Endometrium (tissue), 2 donors: ENCODE data around the gene MYCN.
A peak's percentile ranks its signal among the peaks of the same experiment; 100 is the strongest.
"Not testable (repeated sequence)": the region's sequence is repeated elsewhere in the genome, so short reads cannot be mapped to it uniquely, and the experiment has no call there.

Experiments used
- FAIRE-seq: peaks from 2 replicates; lab custom pipeline; 2012; peaks lifted over from hg19 to GRCh38; lab: Jason Lieb, UNC
- donor health status: control.
- donor health status: control.

MYCN gene

DNA sequence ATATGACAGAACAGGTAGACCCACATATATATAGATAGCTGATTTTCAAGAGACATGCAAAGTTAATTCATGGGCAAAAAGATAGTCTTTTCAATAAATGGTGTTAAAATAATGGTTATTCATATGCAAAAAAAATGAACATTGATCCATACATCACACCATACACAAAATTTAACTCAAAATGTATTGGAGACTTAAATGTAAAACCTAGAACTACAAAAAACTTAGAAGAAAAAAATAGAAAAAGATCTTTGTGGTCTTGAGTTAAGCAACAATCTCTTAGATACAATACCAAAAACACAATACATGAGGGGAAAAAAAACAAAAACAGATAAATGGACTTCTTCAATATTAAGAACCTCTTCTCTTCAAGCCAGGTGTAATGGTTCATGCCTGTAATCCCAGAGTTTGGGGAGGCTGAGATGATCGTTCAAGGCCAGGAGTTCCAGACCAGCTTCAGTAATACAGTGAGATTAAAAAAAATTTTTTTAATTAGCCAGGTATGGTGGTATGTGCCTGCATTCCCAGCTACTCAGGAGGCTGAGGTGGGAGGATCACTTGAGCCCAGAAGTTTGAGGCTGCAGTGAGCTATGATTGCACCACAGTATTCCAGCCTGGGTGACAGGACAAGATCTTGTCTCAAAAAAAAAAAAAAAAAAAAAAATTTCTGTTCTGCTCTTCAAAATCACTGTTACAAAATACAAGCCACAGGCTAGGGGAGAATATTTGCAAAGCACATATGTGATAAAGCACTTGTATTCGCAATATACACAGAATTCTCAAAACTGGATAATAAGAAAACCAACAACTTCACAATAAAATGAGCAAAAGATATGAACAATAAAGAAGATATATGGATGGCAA is 32.7 kb upstream of the MYCN start:
- FAIRE-seq = no peak

DNA sequence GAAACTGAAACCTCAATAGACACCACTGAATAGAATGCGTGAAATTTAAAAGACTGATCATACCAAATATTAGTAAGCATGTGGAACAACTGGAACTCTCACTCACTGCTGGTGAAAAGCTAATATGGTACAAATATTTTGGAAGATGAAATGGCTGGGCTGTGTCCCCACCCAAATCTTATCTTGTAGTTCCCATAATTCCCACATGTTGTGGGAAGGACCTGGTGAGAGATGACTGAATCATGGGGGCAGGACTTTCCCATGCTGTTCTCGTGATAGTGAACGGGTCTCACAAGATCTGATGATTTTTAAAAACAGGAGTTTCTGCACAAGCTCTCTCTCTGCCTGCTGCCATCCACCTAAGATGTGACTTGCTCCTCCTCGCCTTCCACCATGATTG is 32.0 kb upstream of the MYCN start:
- FAIRE-seq = no peak

DNA sequence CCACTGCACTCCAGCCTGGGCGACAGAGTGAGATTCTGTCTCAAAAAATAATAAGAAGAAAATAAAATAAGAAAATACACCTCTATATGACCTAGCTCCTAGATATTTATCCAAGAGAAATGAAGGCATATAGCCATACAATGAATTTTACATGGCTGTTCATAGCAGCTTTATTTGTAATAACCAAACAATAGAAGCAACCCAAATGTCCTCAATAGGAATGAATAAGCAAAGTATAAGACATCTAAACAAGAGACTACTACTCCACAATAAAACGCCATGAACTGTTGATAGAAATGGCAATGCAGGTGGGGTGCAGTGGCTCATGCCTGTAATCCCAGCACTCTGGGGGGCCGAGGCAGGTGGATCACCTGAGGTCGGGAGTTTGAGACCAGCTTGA is 31.2 kb upstream of the MYCN start:
- FAIRE-seq = no peak

DNA sequence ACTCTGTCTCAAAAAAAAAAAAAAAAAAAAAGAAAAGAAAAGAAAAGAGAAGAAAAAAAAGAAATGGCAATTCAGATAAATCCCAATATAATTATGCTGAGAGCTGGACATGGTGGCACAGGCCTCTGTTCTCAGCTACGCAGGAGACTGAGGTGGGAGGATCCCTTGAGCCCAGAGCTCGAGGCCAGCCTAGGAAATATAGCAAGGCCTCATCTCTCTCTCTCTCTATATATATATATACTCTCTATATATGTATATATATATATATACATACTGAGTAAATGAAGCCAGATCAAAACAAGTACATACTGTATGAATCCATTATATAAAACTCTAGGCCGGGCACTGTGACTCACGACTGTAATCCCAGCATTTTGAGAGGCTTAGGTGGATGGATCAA is 30.6 kb upstream of the MYCN start:
- FAIRE-seq = no peak

DNA sequence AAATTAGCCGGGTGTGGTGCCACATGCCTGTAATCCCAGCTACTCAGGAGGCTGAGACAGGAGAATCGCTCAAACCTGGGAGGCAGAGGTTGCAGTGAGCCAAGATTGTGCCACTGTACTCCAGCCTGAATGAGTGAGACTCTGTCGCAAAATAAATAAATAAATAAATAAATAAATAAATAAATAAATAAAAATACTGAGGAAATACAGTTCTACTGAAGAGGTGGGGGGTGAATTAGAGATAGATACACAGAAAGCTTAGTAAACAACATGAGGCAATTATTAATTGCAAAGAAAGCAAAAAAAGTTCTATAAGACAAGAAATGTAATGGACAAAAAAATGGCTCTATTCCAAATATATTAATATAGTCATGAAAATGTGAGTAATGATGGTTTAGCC is 29.1 kb upstream of the MYCN start:
- FAIRE-seq = not testable (repeated sequence)

DNA sequence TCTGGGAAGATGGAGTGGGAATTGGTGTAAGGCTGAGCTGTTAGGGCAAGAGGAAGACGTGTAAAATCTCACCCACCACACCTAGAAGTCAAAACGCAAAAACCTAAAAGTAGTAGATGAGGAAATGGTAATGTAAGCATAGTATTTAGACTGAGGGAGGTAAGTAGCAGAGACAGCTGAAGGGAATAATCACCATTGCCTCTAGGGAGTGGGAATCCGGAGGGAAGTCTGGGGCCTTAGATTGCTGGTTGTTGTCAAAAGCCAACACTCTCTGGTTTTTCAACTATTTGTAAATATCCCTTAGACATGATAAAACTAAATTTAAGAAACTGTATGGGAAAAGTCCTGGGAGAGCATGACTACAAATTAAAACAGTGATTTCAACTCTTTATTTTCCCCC is 28.7 kb upstream of the MYCN start:
- no peak for FAIRE-seq

DNA sequence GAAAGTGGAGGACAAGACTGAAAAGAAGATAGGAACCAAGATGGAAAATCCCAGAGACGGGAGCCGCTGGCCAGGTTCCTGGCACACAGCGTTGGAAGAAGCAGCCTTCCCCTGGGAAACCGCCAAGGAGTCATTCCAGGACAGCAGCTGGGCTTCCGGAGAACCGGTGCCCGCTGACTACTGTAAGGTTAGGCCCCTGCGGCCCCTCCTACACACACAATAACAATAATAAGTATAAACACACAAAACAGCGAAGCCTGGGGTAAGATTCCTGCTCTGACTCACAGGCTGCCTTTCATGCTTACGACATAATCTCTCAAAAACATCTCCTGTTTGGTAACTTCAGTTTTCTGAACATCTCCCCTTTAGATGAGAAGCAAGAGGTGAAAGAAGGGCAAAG is 28.1 kb upstream of the MYCN start:
- FAIRE-seq = peak; percentile 66

DNA sequence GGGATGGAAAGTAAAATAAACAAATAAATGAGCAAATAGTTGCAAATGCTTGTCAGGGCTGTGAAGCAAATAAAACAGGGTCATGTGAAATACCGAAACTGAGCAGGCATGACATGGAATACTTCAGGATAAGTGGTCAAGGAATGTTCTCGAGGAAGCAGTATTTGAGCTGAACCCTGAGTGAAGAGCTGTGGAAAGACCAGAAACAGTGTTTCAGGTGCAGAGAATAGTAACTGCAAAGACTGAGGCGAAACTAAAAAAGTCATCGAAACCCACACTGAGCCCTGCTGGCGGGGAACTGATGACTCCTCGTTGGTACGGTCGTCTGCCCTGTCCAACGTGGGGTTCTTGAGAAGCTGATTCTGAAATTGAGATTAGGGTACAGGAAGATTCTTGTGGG is 27.2 kb upstream of the MYCN start:
- FAIRE-seq = no peak

DNA sequence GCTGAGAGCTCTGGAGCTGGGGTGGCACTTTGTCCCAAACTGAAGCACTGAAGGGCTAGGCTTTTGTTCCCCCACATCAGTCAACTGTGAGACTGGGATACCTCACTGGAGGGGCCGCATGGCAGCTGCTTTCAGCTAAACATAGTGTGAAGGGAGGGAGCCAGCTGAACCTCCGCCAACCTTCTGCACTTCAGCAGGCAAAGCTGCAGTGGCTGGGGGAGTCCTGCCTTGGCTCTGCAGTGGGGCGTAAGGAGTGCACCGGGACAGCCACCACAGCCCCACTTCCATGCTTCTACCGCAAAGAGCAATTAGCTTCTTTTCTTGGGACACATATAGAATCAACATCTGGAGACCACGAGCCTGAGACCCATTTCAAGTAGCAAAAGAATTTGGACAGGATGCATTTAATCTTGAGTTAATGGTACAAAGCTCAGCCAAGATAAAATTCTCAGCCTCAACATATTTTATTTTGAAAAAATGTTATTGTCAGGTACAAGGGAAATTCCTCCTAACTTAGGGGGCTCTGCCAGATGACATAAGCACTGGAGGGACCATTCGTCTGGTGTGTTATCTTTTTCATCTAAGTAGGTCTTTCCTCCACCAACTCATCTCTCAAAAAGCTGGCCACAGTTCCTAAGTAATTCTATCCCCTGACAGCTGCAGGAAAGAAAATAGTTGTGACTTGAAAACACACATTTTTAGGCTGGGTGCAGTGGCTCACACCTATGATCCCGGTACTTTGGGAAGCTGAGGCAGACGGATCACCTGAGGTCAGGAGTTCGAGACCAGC is 25.6 kb upstream of the MYCN start:
- no peak for FAIRE-seq

DNA sequence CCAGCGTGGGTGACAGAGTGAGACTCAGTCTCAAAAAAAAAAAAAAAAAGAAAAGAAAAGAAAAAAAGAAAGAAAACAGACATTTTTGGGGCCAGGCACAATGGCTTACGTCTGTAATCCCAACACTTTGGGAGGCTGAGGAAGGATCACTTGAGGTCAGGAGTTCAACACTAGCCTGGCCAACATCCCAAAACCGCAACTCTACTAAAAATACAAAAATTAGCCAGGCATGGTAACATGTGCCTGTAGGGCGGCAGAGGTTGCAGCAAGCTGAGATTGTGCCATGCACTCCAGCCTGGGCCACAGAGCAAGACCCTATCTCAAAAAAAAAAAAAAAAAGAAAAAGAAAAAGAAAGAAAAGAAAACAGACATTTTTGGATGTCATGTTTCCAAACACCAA is 24.8 kb upstream of the MYCN start:
- FAIRE-seq = not testable (repeated sequence)

DNA sequence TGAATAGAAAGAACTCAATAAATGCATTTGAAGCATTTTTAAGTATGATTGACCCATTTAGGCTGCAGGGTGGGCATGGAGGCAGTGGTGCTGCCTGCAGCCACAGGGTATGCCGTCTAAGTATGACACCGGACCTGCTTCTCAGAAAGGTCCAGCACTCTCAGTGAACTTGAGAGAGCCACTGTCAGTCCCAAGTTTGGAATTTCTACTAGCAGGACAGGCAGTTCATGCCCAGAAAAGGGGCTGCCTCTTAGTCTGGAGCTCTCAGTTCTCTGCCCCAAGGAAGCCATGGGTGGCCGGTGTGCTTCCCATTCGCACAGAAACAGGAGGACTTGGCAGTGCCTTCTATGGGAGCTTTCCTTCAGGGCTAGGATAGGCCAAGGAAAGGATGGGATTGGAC is 24.0 kb upstream of the MYCN start:
- FAIRE-seq = no peak

DNA sequence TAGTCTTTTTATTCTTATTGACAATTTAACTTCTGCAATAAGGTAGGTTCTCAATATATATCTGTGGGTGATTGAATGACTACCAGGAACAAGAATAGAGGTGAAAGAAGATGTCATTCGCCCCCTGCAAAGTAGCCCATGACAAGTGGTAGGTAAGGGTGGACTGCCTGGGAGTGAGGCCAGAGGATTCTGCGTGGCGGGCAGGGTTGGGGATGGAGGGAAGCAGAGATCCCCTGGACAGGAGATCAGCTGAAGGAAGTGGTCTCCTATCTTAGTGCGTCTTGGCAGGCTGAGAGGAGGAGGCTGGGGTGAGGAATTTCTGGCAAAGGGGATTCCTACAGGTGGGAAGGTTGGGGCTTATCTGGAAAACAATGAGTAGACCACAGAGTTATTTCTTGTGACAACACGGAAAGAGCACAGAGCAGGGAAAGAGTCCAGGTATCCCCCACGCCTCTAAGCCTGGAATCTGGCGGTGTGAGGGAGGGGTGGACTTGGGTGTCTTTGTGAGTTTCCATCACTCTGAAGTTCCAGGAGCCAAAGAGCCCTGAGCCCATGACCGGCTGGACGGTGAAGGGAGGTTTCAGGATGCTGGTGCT is 21.5 kb upstream of the MYCN start:
- no peak for FAIRE-seq

DNA sequence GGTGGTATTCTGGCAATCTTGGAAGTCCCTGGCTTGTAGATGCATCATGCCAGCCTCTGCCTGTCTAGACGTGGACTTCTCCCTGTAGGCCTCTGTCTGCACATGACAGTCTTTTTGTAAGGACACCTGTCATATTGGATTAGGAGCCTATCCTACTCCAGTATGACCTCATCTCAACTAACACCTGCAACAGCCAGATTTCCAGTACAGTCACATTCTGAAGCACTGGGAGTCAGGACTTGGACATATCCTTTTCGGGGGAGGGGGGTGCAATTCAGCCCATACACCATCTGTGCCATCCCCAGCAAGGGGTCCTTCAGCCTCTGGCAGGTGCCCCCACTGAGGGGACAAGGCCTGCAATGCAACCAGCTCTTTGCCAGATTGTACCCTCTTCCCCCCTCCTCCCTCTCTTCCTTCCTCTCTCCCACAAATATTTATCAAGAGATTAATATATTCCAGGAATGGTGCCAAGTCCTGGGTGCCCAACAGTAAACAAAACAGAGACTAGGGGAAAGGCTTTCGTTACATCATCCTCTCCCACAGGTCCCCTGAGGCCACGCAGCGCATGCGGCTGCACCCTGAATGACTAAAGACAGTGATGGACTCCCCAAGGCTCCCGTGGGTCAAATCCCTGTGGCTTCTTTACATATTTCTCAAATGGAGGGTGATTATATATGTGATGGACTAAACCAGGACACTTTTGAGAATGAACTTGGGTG is 20.5 kb upstream of the MYCN start:
- no peak for FAIRE-seq

DNA sequence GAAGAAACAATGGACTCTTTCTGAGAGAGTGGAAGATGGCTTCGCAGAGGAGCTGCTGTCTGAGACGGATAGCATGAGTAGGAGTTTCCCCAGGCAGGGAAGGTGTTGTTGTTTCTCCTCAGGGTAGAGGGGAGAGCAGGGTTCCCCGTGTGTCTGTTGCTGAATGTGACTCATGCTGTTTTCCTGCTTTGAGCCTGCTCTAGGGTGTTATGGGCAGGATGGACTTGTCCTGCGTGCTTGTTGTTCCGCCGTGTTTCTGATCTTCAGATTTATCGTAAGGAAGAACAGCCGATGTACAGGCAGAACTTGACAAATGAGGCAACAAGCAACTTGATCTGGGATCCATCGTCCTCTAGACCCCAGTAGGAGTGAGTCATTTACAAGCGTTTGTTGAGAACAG is 19.7 kb upstream of the MYCN start:
- FAIRE-seq = no peak

DNA sequence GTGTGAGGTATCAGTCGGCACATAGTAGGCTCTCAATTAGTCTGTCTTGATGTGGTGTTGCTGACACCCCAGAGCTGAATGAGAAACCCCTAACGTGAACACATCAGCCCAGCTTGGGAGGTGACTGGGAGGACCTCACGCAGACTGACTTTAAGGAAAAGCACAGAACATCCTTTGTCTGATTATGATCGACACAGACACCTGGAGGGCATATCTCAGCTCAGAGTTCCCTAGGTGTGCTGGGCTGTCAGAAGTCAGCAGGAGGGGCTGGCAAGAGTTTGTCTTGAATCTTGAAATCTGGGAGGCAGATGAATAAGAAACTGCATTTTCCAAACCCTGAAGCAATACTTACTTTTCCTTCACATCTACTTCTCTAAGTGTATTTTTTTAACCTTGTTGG is 16.8 kb upstream of the MYCN start:
- FAIRE-seq = no peak

DNA sequence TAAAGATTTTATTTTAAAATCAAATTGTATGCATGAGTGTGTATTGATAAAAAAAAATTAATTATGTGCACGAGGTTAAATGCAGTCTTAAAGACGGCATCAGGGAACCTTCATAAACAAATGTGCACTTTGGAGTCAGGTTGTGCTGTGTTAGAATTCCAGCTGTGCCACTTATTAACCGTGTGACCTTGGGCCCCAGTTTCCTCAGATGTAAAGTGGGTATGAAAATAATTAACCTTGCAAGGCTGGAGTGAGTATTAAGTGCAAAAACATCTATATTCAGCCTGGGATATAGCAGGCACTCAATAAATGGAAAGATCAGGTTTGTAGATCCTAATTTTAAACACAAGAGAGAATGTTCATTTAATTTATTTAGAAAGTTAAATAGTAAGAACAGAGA is 14.5 kb upstream of the MYCN start:
- no peak for FAIRE-seq

DNA sequence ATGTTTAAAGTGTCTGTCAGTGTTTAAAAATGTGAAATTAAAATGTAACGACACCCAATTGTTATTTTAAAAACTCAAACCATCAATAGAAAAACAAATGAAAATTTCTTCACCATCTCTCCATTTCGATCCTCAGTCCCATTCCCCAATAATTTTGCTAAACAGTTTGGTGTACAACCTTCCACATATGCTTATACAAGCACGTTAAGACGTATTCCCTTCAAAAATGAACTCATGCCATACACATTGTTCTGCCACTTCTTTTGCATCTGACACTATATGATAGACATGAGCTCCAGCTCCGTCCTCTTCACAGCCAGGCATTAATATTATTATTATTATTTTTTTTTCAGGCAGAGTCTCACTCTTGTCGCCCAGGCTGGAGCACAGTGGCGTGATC is 14.1 kb upstream of the MYCN start:
- no peak for FAIRE-seq

DNA sequence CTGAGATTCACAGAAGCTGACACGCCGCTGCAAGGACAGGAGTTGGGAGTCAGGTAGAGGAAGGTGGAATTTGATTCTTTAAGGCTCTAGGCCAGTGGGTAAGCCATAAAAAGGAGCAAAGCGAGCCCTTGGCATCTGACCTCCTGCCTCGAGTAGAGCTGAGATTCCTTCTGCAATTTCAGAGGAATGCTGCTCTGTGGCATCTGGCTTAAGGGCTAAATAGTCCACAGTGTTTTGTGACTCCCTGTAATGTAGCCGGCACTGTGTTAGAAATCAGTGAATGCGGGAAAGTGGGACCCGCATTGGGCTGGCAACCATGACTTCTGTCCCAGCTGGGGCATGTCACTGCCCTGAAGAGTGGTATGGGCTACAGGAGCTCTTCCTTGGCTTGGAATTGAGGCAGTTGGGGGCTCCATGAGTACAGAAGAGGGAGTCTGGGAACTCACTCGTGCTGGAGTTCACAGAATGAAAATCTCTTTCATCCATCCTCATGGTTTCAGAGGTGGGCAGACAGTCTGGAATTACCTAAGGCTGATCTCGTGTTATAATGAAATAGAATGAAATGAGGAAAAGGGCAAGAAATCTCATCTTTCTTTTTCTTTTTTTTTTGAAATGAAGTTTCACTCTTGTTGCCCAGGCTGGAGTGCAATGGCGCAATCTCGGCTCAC is 12.7 kb upstream of the MYCN start:
- no peak for FAIRE-seq

DNA sequence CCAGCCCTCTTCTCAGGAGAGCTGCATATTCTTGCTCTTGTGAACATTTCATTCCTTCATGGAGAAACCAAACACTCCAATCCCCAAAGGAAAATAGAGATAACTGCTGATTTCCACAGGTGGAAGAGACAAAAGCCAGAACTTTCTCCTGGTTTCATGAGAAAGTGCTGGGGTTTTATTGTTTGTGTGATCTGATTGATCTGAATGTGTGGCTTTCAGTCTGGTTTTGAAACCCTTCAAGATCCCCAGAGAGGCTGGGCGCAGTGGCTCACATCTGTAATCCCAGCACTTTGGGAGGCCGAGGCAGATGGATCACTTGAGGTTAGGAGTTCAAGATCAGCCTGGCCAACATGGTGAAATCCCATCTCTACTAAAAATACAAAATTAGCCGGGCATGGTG is 11.3 kb upstream of the MYCN start:
- FAIRE-seq = not testable (repeated sequence)

DNA sequence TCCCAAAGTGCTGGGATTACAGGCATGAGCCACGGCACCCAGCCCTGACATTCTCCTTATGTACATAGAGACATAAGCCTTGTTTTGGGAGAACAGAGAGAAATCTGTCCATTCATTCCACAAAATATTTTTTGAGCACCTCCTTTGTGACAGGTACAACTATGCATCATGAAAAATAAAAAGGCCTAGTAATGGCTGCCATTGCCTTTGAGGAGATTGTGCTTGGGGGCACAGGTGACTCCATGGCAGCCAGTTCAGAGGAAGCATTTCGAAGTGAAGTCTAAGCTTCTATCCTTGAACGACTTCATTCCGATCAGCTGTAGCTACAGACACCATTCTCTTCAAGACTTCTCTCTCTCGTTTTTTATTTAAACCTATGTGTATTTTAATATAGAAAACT is 10.5 kb upstream of the MYCN start:
- FAIRE-seq = no peak

DNA sequence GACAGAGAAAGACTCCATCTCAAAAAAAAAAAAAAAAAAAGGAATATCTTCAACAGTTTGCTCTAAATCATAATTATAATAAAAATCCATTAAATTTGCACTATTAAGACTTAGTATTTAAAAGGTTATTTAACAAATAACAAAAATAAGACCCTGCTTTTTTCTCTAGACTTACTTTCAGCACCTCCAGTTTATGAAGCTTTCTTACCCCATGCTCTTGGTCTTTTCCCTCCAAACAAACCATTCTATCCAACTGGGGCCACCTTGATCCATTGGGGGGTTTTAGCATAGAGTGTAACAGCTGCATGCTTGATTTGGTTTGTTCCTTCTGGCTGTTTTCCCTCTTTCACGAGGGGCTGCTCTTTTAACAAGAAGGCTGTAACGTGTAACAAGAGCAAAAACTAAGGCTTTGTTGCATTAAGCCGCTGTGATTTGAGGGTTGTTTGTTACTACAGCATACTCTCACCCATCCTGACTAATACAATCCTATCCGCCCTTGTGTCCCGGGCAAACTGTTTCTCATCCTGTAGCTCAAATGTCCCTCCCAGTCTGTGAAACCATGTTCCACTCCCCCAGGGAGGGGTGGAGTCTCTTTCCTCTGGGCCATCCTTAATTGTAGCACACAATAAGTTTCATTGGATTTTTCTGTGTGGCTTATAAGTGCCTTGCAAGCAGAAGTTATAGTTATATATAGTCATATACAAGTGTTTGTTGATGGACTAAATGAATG is 9.6 kb upstream of the MYCN start:
- FAIRE-seq = no peak
